OCI-LY3 (cell line): Measurements from ENCODE around the gene STIMATE.

ENCODE experiments used
- H2AFZ ChIP-seq: fragments of 200-600, 300-600 bp; shearing (Covaris generic); 2 replicates; pipeline ENCODE4 v1.6.0; 2014; ENCODE audit warnings: antibody characterized with exemption, low read depth, low read length
- H3K27ac ChIP-seq: fragments of 200-600, 300-600 bp; sonication (generic); 2 replicates; pipeline ENCODE4 v1.5.1; 2014; ENCODE audit warnings: mild to moderate bottlenecking, low read length, moderate library complexity, mixed read lengths
- H3K27me3 ChIP-seq: fragments of 200-600, 300-600 bp; sonication (generic); 2 replicates; pipeline ENCODE4 v1.6.1; 2014; ENCODE audit warnings: low read depth, low read length, mixed read lengths
- H3K36me3 ChIP-seq: fragments of 200-600, 300-600 bp; sonication (generic); replicated peaks from 2 replicates; pipeline ENCODE3; 2014; ENCODE audit warnings: low read depth, low read length, mixed read lengths
- H3K4me1 ChIP-seq: fragments of 300-600, 200-600 bp; sonication (generic); 2 replicates; pipeline ENCODE4 v1.6.1; 2014; ENCODE audit warnings: low read length, mixed read lengths
- H3K4me2 ChIP-seq: fragments of 200-600, 300-600 bp; sonication (generic); 2 replicates; pipeline ENCODE4 v1.6.1; 2014; ENCODE audit warnings: low read length, mixed read lengths
- H3K4me3 ChIP-seq: fragments of 300-600, 200-600 bp; sonication (generic); 2 replicates; pipeline ENCODE4 v1.5.1; 2014; ENCODE audit warnings: antibody characterized with exemption, mild to moderate bottlenecking, low read length, moderate library complexity
- H3K79me2 ChIP-seq: fragments of 300-600, 200-600 bp; shearing (Covaris generic); 2 replicates; pipeline ENCODE4 v1.6.1; 2014; ENCODE audit warnings: mild to moderate bottlenecking, low read length, mixed read lengths
- H3K9ac ChIP-seq: fragments of 300-600, 200-600 bp; shearing (Covaris generic); 2 replicates; pipeline ENCODE4 v1.6.0; 2014; ENCODE audit warnings: mild to moderate bottlenecking, low read length, moderate library complexity
- H3K9me3 ChIP-seq: fragments of 200-600, 300-600 bp; shearing (Covaris generic); 2 replicates; pipeline ENCODE4 v1.6.1; 2014; ENCODE audit warnings: low read length, mixed read lengths; ENCODE audit not compliant: insufficient read depth
- H4K20me1 ChIP-seq: fragments of 200-600, 300-600 bp; sonication (generic); 2 replicates; pipeline ENCODE4 v1.6.1; 2016; ENCODE audit warnings: low read length, mixed read lengths; ENCODE audit not compliant: insufficient read depth
- EZH2phosphoT487 ChIP-seq: fragments of 200-600 bp; shearing (Covaris generic); IDR thresholded peaks from 2 replicates; pipeline ENCODE4 v1.6.1; 2018; ENCODE audit warnings: antibody characterized with exemption, mixed run types, low read depth
- TF ChIP-seq, protein P1 (sequence below): fragments of 200-600, 300-600 bp; sonication (generic); IDR thresholded peaks from 2 replicates; pipeline ENCODE4 v1.5.1; 2014; ENCODE audit warnings: antibody characterized with exemption, low read length, low read depth

STIMATE gene

DNA sequence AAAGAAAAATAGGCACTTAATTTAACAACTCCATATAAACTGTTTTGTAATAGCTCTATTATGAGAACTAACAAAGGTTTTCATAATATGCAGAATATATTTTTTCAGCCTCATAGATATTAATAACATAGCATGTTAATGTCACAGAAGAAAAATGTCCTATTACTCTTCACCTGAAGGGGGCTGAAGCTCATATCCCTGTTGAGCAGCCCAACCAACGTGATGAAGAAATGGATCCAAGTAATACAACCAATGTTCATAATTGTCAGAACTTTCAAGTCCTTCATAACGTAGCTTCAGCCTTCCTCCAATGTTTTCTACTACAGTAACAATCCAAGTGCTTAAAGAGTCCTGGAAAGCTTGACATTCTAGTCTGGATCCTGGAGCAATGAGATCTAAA is 34.5 kb upstream of the STIMATE start:
- Histone ChIP-seq H3K79me2 (no peaks in the 10 kb centered on the region), H3K27ac (no peak overlapping the region), H4K20me1 (no peaks in the 10 kb centered on the region), H3K4me1 (peaks cover 18% of the 10 kb centered on the region), H3K4me3 (no peak overlapping the region), H3K9me3 (no peaks in the 10 kb centered on the region), H3K36me3 (no peaks in the 10 kb centered on the region), H2AFZ (no peak overlapping the region), H3K4me2 (no peak overlapping the region), H3K27me3 (no peaks in the 10 kb centered on the region), H3K9ac (no peak overlapping the region)
- TF ChIP-seq, protein P1, sequence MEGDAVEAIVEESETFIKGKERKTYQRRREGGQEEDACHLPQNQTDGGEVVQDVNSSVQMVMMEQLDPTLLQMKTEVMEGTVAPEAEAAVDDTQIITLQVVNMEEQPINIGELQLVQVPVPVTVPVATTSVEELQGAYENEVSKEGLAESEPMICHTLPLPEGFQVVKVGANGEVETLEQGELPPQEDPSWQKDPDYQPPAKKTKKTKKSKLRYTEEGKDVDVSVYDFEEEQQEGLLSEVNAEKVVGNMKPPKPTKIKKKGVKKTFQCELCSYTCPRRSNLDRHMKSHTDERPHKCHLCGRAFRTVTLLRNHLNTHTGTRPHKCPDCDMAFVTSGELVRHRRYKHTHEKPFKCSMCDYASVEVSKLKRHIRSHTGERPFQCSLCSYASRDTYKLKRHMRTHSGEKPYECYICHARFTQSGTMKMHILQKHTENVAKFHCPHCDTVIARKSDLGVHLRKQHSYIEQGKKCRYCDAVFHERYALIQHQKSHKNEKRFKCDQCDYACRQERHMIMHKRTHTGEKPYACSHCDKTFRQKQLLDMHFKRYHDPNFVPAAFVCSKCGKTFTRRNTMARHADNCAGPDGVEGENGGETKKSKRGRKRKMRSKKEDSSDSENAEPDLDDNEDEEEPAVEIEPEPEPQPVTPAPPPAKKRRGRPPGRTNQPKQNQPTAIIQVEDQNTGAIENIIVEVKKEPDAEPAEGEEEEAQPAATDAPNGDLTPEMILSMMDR, result peak; percentile 15; the same call in 1 of the 2 replicates
- no peak for TF ChIP-seq EZH2phosphoT487

DNA sequence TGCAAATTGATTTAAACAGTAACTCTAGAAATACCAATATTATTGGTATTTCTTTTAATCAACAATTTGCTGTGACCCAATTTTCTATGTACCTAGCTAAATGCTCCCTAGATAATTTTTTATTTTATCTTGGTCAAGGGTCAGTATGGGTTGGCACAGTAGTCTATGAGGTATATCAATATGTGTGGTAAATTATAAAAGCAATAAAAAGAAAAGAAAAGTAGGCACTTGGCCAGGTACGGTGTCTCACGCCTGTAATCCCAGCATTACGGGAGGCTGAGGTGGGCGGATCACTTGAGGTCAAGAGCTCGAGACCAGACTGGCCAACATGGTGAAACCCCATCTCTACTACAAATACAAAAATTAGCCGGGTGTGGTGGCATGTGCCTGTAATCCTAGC is 34.0 kb upstream of the STIMATE start:
- no peak for TF ChIP-seq EZH2phosphoT487
- TF ChIP-seq, protein P1, result no peak
- Histone ChIP-seq H3K9ac (no peak overlapping the region), H3K27ac (no peak overlapping the region), H3K4me2 (peak overlapping the region; percentile 27; the same call in 1 of the 2 replicates), H3K4me3 (no peak overlapping the region), H3K27me3 (no peaks in the 10 kb centered on the region), H3K36me3 (no peaks in the 10 kb centered on the region), H4K20me1 (no peaks in the 10 kb centered on the region), H2AFZ (peak overlapping the region; percentile 17), H3K4me1 (peaks cover 18% of the 10 kb centered on the region), H3K9me3 (no peaks in the 10 kb centered on the region), H3K79me2 (no peaks in the 10 kb centered on the region)

DNA sequence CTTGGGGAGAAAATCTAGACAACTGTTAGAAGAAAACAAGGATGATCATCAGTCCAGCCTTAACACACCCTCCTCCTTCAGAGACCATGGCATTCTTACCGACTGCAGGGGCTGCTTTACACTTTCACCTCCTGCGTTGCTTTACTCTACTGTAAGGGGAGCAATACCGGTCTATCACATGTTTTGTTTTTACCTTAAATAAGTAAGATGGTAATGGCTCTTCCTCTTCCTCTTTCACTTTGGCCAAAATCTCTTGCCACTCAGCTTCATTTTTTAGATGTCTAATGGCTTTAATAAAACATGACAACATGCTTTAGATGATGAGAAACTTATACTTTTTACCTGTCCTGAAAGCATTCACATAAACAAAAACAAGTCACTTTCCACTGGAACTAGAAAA is 33.4 kb upstream of the STIMATE start:
- H3K9ac ChIP-seq, result no peak overlapping the region
- peak overlapping the region; percentile 17 for H2AFZ ChIP-seq
- H3K4me1 ChIP-seq, result peaks cover 18% of the 10 kb centered on the region
- peak overlapping the region; percentile 27 for H3K4me2 ChIP-seq
- no peak for TF ChIP-seq EZH2phosphoT487
- TF ChIP-seq, protein P1, result no peak
- no peaks in the 10 kb centered on the region for H3K79me2 ChIP-seq
- no peak overlapping the region for H3K4me3 ChIP-seq
- no peaks in the 10 kb centered on the region for H3K9me3 ChIP-seq
- H3K27ac ChIP-seq, result 0 out of 2 replicates have a peak overlapping the region, but pooled peaks have one; percentile 6
- H3K36me3 ChIP-seq, result no peaks in the 10 kb centered on the region
- H4K20me1 ChIP-seq, result no peaks in the 10 kb centered on the region
- H3K27me3 ChIP-seq, result no peaks in the 10 kb centered on the region

DNA sequence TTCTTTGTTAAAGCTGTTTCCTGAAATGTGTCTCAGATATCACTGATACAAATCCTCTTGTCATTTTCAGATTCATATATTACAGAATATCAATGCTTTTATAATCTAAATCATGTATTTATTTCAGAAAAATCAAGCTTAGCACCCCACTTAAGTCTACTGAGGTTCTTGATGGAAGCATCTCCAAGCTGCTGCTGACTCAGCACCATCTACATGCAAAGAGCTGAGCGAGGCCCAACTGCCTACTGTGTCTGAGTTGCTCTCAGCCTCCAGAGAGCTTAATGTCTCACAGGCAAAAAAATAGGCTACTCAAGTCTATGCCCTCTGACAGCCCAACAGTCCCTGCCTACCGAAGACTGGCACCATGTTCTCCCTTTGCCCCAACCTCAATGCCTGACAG is 29.2 kb upstream of the STIMATE start:
- no peak overlapping the region for H3K4me2 ChIP-seq
- H3K27me3 ChIP-seq, result no peaks in the 10 kb centered on the region
- no peaks in the 10 kb centered on the region for H3K9me3 ChIP-seq
- H3K4me1 ChIP-seq, result peaks cover 12% of the 10 kb centered on the region
- H3K27ac ChIP-seq, result no peak overlapping the region
- no peaks in the 10 kb centered on the region for H3K79me2 ChIP-seq
- no peak overlapping the region for H3K4me3 ChIP-seq
- H3K36me3 ChIP-seq, result no peaks in the 10 kb centered on the region
- H4K20me1 ChIP-seq, result no peaks in the 10 kb centered on the region
- no peak overlapping the region for H2AFZ ChIP-seq
- H3K9ac ChIP-seq, result no peak overlapping the region
- TF ChIP-seq EZH2phosphoT487, result no peak
- TF ChIP-seq, protein P1, result no peak
